Measurements from ENCODE around the gene CH25H.

- TF ChIP-seq CTCF (IDR thresholded peaks at IDR 0.05) (no peak), POLR2A (IDR thresholded peaks at IDR 0.05) (no peak), POLR2AphosphoS5 (IDR thresholded peaks at IDR 0.05) (no peak), EP300 (IDR thresholded peaks at IDR 0.05) (no peak)
Measured at GRCh38 chr10:89238956-89239644, 32.0 kb upstream of the CH25H start.
